Activated CD4-positive, alpha-beta memory T cell treated with anti-CD3 and anti-CD28 coated beads, Interleukin-2, amount 10 ng/mL, durations not matched to agents 7 days and 5 days (primary cell): Measurements from ENCODE around the gene IL20. TPM values are rescaled to one million over a fixed set of nuclear protein-coding genes. Genes with fewer than 3 reads are reported as not detected.

Source experiments
- CTCF ChIA-PET: fragments of 350-600 bp; sonication (Branson Sonifier 250); formaldehyde crosslinking; loops from one replicate; lab custom pipeline; 2021; ENCODE audit warnings: antibody characterized with exemption, inconsistent platforms; lab: Charles Lee
- POLR2A ChIA-PET: fragments of 350-600 bp; sonication (Branson Sonifier 250); formaldehyde crosslinking; loops from one replicate; lab custom pipeline; 2021; ENCODE audit warnings: antibody characterized with exemption; lab: Charles Lee
- DNase-seq: peaks from one replicate; pipeline ENCODE4 v3.0.0-alpha.2; 2020
- H3K27ac Mint-ChIP-seq: one replicate; pipeline ENCODE4 v1.8.0; 2021; ENCODE audit warnings: mild to moderate bottlenecking, mixed read lengths
- H3K27me3 Mint-ChIP-seq: one replicate; pipeline ENCODE4 v1.8.0; 2021; ENCODE audit warnings: mixed read lengths
- H3K36me3 Mint-ChIP-seq: one replicate; pipeline ENCODE4 v1.8.0; 2021; ENCODE audit warnings: low read depth, mixed read lengths
- H3K4me1 Mint-ChIP-seq: one replicate; pipeline ENCODE4 v1.8.0; 2021; ENCODE audit warnings: mixed read lengths
- H3K4me3 Mint-ChIP-seq: one replicate; pipeline ENCODE4 v1.8.0; 2021; ENCODE audit warnings: mild to moderate bottlenecking, mixed read lengths
- H3K9me3 Mint-ChIP-seq: one replicate; pipeline ENCODE4 v1.8.0; 2021; ENCODE audit warnings: mixed read lengths
- total RNA-seq, 2 experiments: library from RNA; stranded (reverse); gene quantifications; one replicate each; pipeline ENCODE4 v1.2.3, GENCODE V29; 2021

The IL20 gene
- total RNA-seq, 2 experiments from 2014 or later, result not detected

DNA sequence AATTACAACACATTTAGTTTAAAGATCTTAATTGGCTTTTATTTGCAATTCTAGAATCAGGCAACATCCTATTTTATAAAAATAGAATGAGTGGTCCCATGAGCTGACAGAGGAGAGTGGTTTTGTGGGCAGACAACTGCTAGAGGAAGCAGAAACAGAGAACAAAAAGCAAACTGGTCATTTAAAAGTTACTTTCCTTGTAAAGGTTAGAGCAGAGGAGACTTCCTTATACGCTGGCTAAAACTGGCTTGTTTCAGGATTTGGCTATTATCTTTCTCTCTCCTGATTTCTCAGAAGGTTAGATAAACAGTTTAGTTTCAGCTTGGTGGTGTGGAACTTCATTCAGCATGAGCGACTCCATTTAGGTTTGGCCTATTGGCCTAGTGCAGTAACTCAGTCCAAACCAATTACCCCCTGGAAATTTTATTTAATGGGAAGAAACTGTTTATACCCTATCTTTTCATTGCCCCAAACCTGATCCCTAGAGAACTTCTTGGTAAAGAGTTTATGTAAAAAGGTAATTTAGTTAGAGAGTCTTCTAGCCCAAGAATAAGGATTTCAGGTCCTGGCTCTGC, 32.2 kb upstream of the IL20 start:
- Mint-ChIP-seq H3K36me3 (no peaks in the 10 kb centered on the region), H3K4me3 (no peak overlapping the region), H3K27me3 (peaks cover 42% of the 10 kb centered on the region), H3K4me1 (peaks cover 45% of the 10 kb centered on the region), H3K9me3 (no peaks in the 10 kb centered on the region), H3K27ac (no peak overlapping the region)
- ChIA-PET POLR2A (interaction anchor here (0.7 to 1.6 kb wide), 2 partner anchors 17 to 23 kb away, joined by 3 to 7 read pairs; no protein-coding TSS in a partner anchor), CTCF (interaction anchor here (1.0 to 2.3 kb wide), 3 partner anchors 79 to 170 kb away, joined by 3 to 12 read pairs (median 7); no protein-coding TSS in a partner anchor)
- no peak for DNase-seq

DNA sequence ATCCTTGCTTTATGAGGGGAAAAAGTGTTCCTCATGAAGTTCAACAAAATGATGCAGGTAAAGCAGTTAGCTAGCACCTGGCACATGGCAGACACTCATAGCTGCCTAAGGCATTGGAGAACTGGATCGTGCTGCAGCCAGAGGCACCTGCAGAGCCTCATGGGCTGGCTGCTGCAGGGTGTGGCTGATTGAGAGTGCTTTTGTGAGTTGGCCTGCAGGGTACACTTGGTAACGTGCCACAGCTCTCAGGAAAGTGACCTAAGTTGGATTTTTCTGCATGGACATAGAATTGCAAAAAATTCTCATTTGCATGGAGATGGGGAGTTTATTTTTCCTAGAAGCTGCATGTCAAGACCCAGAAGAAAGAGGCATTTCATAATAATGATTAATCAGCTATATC, 31.6 kb upstream of the IL20 start:
- Mint-ChIP-seq H3K4me1 (peaks cover 39% of the 10 kb centered on the region), H3K36me3 (no peaks in the 10 kb centered on the region), H3K27me3 (peaks cover 45% of the 10 kb centered on the region), H3K9me3 (no peaks in the 10 kb centered on the region), H3K27ac (no peak overlapping the region), H3K4me3 (no peak overlapping the region)
- no peak for DNase-seq
- ChIA-PET CTCF (interaction anchor here (1.0 kb wide), 1 partner anchor 171 kb away, joined by 3 read pairs; no protein-coding TSS in a partner anchor), POLR2A (no interaction called here)

- Mint-ChIP-seq H3K9me3 (no peaks in the 10 kb centered on the region), H3K27ac (no peak overlapping the region), H3K4me1 (peaks cover 35% of the 10 kb centered on the region), H3K27me3 (peaks cover 50% of the 10 kb centered on the region), H3K36me3 (no peaks in the 10 kb centered on the region), H3K4me3 (no peak overlapping the region)
- ChIA-PET POLR2A (no interaction called here), CTCF (interaction anchor here (1.6 kb wide), 1 partner anchor 100 kb away, joined by 7 read pairs; no protein-coding TSS in a partner anchor)
- no peak for DNase-seq
These were observed 31.2 kb upstream of the IL20 start for GRCh38 chr1:206834217-206834616.

DNA sequence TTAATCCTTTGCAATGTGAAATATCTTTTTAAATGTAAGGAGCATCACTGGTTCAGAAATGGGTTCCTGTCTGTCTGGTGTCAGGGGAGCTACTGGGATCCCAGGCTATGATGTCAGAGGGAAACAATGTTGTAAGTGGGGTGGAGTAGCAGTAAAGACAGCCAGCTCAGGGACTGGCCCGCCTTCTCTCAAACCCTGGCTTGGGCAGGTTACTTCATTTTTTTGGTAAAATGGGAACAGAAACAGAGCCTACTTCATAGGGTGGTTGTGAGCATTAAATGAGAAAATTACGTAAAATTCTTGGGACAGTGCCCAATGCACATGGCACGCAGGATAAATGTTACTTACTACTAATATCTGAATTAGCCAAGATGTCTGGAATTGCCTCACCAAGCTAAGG, 30.7 kb upstream of the IL20 start:
- DNase-seq, result no peak
- Mint-ChIP-seq H3K9me3 (no peaks in the 10 kb centered on the region), H3K36me3 (no peaks in the 10 kb centered on the region), H3K4me1 (peaks cover 30% of the 10 kb centered on the region), H3K27me3 (peaks cover 51% of the 10 kb centered on the region), H3K27ac (no peak overlapping the region), H3K4me3 (no peak overlapping the region)
- ChIA-PET POLR2A (interaction anchor here (1.0 kb wide), 1 partner anchor 150 kb away, joined by 3 read pairs; no protein-coding TSS in a partner anchor), CTCF (interaction anchor here (1.0 to 1.6 kb wide), 2 partner anchors 22 to 100 kb away, joined by 3 to 7 read pairs; no protein-coding TSS in a partner anchor)

GRCh38 chr1:206835186-206835585, 30.2 kb upstream of the IL20 start:
- Mint-ChIP-seq H3K4me1 (peaks cover 25% of the 10 kb centered on the region), H3K4me3 (no peak overlapping the region), H3K27me3 (peaks cover 51% of the 10 kb centered on the region), H3K36me3 (no peaks in the 10 kb centered on the region), H3K27ac (no peak overlapping the region), H3K9me3 (no peaks in the 10 kb centered on the region)
- no peak for DNase-seq
- CTCF ChIA-PET, result interaction anchor here (0.8 to 1.7 kb wide), 5 partner anchors 22 to 109 kb away, joined by 3 to 7 read pairs (median 3); no protein-coding TSS in a partner anchor
- POLR2A ChIA-PET, result interaction anchor here (0.7 to 1.0 kb wide), 2 partner anchors 66 to 151 kb away, joined by 3 read pairs; no protein-coding TSS in a partner anchor

- no peak for DNase-seq
- ChIA-PET CTCF (interaction anchor here (1.0 to 1.7 kb wide), 3 partner anchors 75 to 109 kb away, joined by 3 to 7 read pairs (median 3); no protein-coding TSS in a partner anchor), POLR2A (interaction anchor here (0.7 to 1.0 kb wide), 2 partner anchors 67 to 152 kb away, joined by 3 read pairs; no protein-coding TSS in a partner anchor)
These were observed 29.3 kb upstream of the IL20 start for GRCh38 chr1:206836111-206836510.

DNA sequence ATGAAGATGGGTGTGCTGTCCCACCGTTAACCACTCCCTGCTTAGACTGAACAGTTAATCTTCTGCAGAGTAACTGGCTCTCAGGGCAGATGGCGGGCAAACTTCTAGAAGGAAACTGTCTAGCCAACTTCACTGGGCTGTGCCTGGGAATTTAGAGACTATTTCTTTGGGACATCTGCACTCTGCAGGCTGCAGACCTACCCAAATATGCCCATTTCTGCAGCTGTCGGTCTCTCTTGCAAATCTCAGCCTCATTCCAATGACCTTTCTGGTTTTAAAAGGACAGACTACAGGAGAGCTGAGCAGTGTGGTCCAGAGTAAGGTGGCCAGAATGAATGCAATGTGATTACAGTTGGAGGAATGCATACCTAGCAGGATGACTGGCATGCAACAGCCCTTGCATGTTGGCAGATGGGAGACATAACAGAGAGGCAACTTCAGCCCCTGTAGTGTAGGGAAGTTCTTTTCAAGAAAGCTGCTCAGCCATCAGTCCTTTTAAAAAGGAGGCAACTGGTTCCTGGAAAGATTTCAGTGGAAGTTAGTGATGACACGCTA, 26.3 kb upstream of the IL20 start:
- POLR2A ChIA-PET, result no interaction called here

More at GRCh38 chr1:206836111-206836510, 29.3 kb upstream of the IL20 start:
- Mint-ChIP-seq H3K27ac (no peak overlapping the region), H3K27me3 (peaks cover 51% of the 10 kb centered on the region), H3K36me3 (no peaks in the 10 kb centered on the region), H3K4me3 (no peak overlapping the region), H3K9me3 (no peaks in the 10 kb centered on the region), H3K4me1 (peaks cover 20% of the 10 kb centered on the region)

DNA sequence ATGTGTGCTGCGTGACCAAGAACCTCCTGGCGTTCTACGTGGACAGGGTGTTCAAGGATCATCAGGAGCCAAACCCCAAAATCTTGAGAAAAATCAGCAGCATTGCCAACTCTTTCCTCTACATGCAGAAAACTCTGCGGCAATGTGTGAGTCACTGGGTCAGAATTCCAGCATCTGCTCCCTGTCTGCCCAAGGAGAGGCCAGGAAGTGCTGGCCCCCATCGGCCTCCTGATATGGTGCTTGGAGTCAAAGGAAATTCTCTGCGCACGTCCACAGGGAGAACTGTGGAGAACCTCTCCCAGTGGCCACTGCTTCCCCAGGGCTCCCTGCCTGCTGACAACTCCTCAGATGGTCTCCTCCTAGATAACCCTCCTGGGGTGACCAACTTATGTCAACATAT, 25.6 kb upstream of the IL20 start:
- ChIA-PET POLR2A (no interaction called here), CTCF (no interaction called here)
- H3K27me3 Mint-ChIP-seq, result peaks cover 37% of the 10 kb centered on the region
- H3K9me3 Mint-ChIP-seq, result no peaks in the 10 kb centered on the region
- no peaks in the 10 kb centered on the region for H3K4me1 Mint-ChIP-seq
- no peak overlapping the region for H3K4me3 Mint-ChIP-seq
- DNase-seq, result no peak
- no peaks in the 10 kb centered on the region for H3K36me3 Mint-ChIP-seq
- no peak overlapping the region for H3K27ac Mint-ChIP-seq

More for the DNA sequence above, 26.3 kb upstream of the IL20 start:
- DNase-seq, result no peak
- Mint-ChIP-seq H3K4me3 (no peak overlapping the region), H3K36me3 (no peaks in the 10 kb centered on the region), H3K9me3 (no peaks in the 10 kb centered on the region), H3K27me3 (peaks cover 43% of the 10 kb centered on the region), H3K4me1 (no peaks in the 10 kb centered on the region), H3K27ac (no peak overlapping the region)
- CTCF ChIA-PET, result interaction anchor here (0.7 kb wide), 1 partner anchor 349 kb away, joined by 3 read pairs; no protein-coding TSS in a partner anchor

DNA sequence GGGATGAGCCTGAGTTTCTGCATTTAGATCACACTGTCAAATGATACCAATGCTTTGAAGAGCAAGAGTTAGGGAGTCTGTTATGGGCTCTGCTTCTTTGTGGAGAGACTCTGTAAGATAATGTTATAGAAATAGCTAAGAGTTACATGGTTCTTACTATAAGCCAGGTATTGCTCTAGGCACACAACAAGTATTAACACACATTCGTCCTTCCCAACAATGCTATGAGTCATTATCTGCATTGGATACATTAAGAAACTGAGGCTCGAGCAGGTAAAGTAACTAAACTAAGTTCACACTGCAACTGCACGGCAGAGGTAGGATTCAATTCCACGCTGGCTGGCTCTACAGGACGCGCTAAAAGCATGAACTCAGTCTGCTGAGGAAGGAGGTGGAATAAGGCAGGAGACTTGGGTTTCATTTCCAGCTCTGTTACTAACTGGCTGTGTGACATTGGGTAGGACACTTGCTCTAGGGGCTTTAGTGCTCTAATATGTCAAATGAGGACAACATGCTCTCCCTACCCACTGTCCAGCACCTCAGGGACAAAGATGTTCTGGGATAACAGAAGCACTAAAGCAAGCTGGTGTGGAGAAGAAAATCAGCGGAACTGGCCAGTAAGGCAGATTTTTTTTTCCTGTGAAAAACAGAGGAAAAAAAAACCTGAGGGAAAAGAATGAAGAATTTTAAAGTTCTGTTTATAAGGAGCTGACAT, 23.7 kb upstream of the IL20 start:
- ChIA-PET POLR2A (interaction anchor here (0.9 kb wide), 1 partner anchor 19 kb away, joined by 4 read pairs; no protein-coding TSS in a partner anchor), CTCF (interaction anchor here (0.7 to 1.5 kb wide), 4 partner anchors 9 to 178 kb away, joined by 3 to 4 read pairs (median 3); no protein-coding TSS in a partner anchor)
- Mint-ChIP-seq H3K27me3 (peaks cover 25% of the 10 kb centered on the region), H3K36me3 (no peaks in the 10 kb centered on the region), H3K9me3 (no peaks in the 10 kb centered on the region), H3K4me1 (no peaks in the 10 kb centered on the region), H3K27ac (no peak overlapping the region), H3K4me3 (no peak overlapping the region)
- no peak for DNase-seq

DNA sequence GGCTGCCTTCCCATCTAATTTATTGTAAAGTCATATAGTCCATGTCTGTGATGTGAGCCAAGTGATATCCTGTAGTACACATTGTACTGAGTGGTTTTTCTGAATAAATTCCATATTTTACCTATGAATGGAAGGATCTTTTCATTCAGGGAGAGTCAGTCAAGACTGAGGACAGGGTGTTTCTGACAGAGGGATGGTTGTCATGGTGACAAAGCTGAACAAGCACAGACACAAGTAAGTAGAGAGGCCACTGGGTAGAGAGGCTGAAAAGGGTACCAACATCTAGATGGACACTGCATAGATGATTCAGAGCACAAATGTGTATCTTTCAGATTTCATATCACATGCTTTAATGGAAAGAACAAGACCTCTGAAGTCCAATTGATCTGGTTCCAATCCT, 22.6 kb upstream of the IL20 start:
- Mint-ChIP-seq H3K27ac (no peak overlapping the region), H3K4me1 (no peaks in the 10 kb centered on the region), H3K4me3 (no peak overlapping the region), H3K36me3 (no peaks in the 10 kb centered on the region), H3K27me3 (peaks cover 17% of the 10 kb centered on the region), H3K9me3 (no peaks in the 10 kb centered on the region)
- no peak for DNase-seq
- ChIA-PET CTCF (interaction anchor here (1.0 kb wide), 2 partner anchors 11 to 91 kb away, joined by 3 to 4 read pairs; no protein-coding TSS in a partner anchor), POLR2A (no interaction called here)

DNA sequence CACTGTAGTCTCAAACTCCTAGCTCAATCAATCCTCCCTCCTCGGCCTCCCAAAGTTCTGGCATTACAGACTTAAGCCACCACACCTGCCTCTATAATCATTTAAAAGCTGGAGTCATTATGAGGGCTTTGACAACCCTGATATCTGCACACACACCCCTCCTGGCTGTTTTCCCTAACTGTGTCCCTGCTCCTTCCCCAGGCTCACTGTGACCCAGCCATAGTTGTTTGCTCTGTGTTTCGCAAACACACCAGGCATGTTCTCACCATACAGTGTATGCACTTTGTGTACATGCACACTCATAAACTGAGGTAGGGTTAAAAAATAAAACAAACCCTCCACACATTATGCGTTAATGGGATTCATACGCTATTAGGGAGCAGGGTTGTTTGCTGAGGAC, 21.8 kb upstream of the IL20 start:
- no peaks in the 10 kb centered on the region for H3K9me3 Mint-ChIP-seq
- H3K36me3 Mint-ChIP-seq, result no peaks in the 10 kb centered on the region
- H3K4me3 Mint-ChIP-seq, result no peak overlapping the region
- ChIA-PET CTCF (interaction anchor here (0.8 kb wide), 1 partner anchor 68 kb away, joined by 3 read pairs; no protein-coding TSS in a partner anchor), POLR2A (no interaction called here)
- H3K27me3 Mint-ChIP-seq, result peaks cover 15% of the 10 kb centered on the region
- no peaks in the 10 kb centered on the region for H3K4me1 Mint-ChIP-seq
- H3K27ac Mint-ChIP-seq, result no peak overlapping the region
- no peak for DNase-seq

DNA sequence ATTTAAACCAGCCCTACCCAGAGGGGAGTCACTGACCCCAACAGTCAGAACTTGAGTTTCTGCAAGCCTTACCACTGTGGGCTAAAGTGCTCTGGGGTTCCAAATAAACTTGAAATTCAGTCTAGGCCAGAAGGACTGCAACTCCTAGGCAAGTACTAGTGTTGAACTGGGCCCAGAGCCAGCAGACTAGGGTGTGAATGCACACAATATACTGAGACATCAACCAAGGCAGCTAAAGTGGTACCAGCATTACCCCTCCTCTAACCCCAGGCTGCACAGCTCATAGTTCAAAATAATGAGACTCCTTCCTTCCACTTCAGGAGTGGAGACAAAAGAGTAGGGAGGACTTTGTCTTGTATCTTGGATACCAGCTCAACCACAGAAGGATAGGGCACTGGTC, 18.9 kb upstream of the IL20 start:
- no peak overlapping the region for H3K4me3 Mint-ChIP-seq
- H3K36me3 Mint-ChIP-seq, result peaks cover under 1% of the 10 kb centered on the region
- H3K9me3 Mint-ChIP-seq, result no peaks in the 10 kb centered on the region
- H3K27me3 Mint-ChIP-seq, result peaks cover 32% of the 10 kb centered on the region
- ChIA-PET CTCF (no interaction called here), POLR2A (interaction anchor here (1.0 kb wide), 1 partner anchor 130 kb away, joined by 3 read pairs; no protein-coding TSS in a partner anchor)
- no peak overlapping the region for H3K27ac Mint-ChIP-seq
- DNase-seq, result no peak
- no peaks in the 10 kb centered on the region for H3K4me1 Mint-ChIP-seq
